Measurements from ENCODE around the gene JPT2.

JPT2 gene

DNA sequence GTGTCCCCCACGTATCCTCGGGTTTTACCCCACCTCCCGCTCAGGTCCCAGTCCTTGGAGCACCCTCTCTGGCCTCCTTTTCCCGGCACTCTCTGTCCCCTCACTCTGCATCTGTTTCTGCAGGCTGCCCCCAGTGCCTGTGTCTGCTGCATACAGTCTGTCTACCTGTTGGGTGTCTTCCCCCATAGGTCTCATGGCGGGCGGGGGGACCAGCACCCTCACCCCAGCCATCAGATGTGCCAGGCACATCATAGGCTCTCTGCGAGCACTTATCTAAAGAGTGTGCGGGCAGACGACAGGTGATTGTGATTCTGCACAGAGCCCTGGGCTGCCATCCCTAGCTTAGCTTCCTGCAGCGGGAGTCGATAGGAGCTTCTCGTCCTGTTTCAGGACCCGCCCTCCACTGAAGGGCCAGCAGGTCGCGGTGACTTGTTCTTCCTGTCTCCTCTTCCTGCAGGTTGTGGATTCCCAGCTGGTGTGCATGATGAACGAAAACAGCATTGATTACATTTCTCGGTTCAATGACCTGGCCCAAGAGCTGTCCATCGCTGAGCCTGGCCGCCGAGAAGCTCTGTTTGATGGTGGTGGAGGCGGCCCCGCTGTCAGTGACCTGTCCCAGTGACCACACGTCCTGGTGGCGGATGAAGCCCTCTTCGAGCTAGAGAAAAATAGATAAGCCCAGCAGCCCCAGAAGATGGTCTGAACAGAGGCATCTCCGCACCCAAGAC is 4.5 kb upstream of the JPT2 start:
- no peaks in the 10 kb centered on the region for H3K9me3 ChIP-seq (ENCODE audit: control insufficient read depth in 5 of 5, low read length in 5 of 5)
- H3K9ac ChIP-seq (ENCODE audit: low read length in 5 of 5) = no peak overlapping the region
- peaks cover 0 to 3% (median 0%) of the 10 kb centered on the region in 5 donors for H3K27me3 ChIP-seq (ENCODE audit: control insufficient read depth in 5 of 5, insufficient read depth in 4 of 5, low read length in 5 of 5)
- peaks cover 3 to 76% (median 72%) of the 10 kb centered on the region in 5 donors for H3K36me3 ChIP-seq (ENCODE audit: control insufficient read depth in 5 of 5, insufficient read depth in 5 of 5, low read length in 5 of 5)
- H3K4me3 ChIP-seq (ENCODE audit: low read depth in 1 of 5, low read length in 5 of 5) = no peak overlapping the region
- H3K27ac ChIP-seq (ENCODE audit: low read depth, low read length) = no peak overlapping the region
- H3K4me1 ChIP-seq (ENCODE audit: control insufficient read depth in 5 of 5, insufficient read depth in 5 of 5, low read length in 5 of 5) = peaks cover 1 to 6% (median 5%) of the 10 kb centered on the region in 5 donors

GRCh38 chr16:1674306-1674705 is 3.8 kb upstream of the JPT2 start:
- Histone ChIP-seq H3K4me1 (ENCODE audit: control insufficient read depth in 5 of 5, insufficient read depth in 5 of 5, low read length in 5 of 5) (peaks cover 6 to 11% (median 10%) of the 10 kb centered on the region in 5 donors), H3K4me3 (ENCODE audit: low read depth in 1 of 5, low read length in 5 of 5) (no peak overlapping the region), H3K27ac (ENCODE audit: low read depth, low read length) (no peak overlapping the region), H3K27me3 (ENCODE audit: control insufficient read depth in 5 of 5, insufficient read depth in 4 of 5, low read length in 5 of 5) (peaks cover 0 to 3% (median 0%) of the 10 kb centered on the region in 5 donors), H3K36me3 (ENCODE audit: control insufficient read depth in 5 of 5, insufficient read depth in 5 of 5, low read length in 5 of 5) (peaks cover 3 to 69% (median 65%) of the 10 kb centered on the region in 5 donors), H3K9ac (ENCODE audit: low read length in 5 of 5) (no peak overlapping the region), H3K9me3 (ENCODE audit: control insufficient read depth in 5 of 5, low read length in 5 of 5) (no peaks in the 10 kb centered on the region)

DNA sequence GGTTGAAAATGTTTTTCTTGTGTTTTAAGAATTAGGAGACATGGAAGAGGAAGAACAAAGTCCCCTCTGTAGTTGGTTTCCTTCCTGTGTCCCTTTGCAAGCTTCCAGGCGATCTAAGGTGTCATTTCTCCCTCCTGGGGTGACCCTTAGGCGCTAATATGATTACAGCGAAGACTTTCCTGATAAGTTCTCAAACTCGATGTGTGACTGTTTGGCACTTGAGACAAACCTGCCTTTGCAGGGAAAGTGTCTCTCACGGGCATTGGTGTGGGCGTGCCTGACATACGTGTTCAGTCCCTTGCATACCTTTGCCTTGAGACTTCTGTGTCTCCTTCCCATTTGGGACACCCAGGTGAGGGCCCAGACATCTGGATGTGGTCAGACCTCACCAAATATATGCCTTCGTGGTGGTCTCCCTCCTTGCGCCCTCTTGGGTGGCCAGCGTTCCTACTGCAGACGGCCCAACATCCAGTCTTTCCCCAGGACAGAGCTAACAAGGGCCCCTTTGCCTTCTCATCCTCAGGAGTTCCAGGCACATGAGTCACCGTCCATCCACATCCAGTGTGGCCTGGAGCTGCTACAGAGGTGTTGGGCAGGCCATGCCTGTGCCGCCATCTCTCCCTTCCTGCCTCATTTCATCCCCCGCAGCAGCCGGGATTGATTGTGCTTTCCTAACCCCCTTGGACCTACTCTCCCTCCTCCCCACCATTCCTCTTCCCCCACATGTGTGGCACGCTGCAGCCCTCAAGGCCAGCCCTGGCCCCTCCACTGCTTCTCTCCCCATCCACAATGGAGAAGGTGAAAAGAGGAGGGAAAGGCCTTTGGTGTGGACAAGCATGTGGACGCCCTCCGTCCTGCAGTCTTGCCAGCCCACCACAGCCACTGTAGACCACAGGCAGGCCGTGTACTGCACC is 3.1 kb upstream of the JPT2 start:
- H3K9ac ChIP-seq (ENCODE audit: low read length in 5 of 5) = no peak overlapping the region
- peaks cover 0 to 3% (median 0%) of the 10 kb centered on the region in 5 donors for H3K27me3 ChIP-seq (ENCODE audit: control insufficient read depth in 5 of 5, insufficient read depth in 4 of 5, low read length in 5 of 5)
- peaks cover 3 to 62% (median 58%) of the 10 kb centered on the region in 5 donors for H3K36me3 ChIP-seq (ENCODE audit: control insufficient read depth in 5 of 5, insufficient read depth in 5 of 5, low read length in 5 of 5)
- no peak overlapping the region for H3K27ac ChIP-seq (ENCODE audit: low read depth, low read length)
- peaks cover 6 to 11% (median 10%) of the 10 kb centered on the region in 5 donors for H3K4me1 ChIP-seq (ENCODE audit: control insufficient read depth in 5 of 5, insufficient read depth in 5 of 5, low read length in 5 of 5)
- H3K9me3 ChIP-seq (ENCODE audit: control insufficient read depth in 5 of 5, low read length in 5 of 5) = no peaks in the 10 kb centered on the region
- no peak overlapping the region for H3K4me3 ChIP-seq (ENCODE audit: low read depth in 1 of 5, low read length in 5 of 5)

GRCh38 chr16:1676661-1677060 is 1.4 kb upstream of the JPT2 start:
- H3K9ac ChIP-seq (ENCODE audit: low read length in 5 of 5) = no peak overlapping the region
- H3K27ac ChIP-seq (ENCODE audit: low read depth, low read length) = no peak overlapping the region
- peaks cover 1 to 47% (median 43%) of the 10 kb centered on the region in 5 donors for H3K36me3 ChIP-seq (ENCODE audit: control insufficient read depth in 5 of 5, insufficient read depth in 5 of 5, low read length in 5 of 5)
- no peaks in the 10 kb centered on the region for H3K9me3 ChIP-seq (ENCODE audit: control insufficient read depth in 5 of 5, low read length in 5 of 5)
- H3K27me3 ChIP-seq (ENCODE audit: control insufficient read depth in 5 of 5, insufficient read depth in 4 of 5, low read length in 5 of 5) = peaks cover 0 to 3% (median 0%) of the 10 kb centered on the region in 5 donors
- peaks cover 6 to 11% (median 10%) of the 10 kb centered on the region in 5 donors for H3K4me1 ChIP-seq (ENCODE audit: control insufficient read depth in 5 of 5, insufficient read depth in 5 of 5, low read length in 5 of 5)
- no peak overlapping the region for H3K4me3 ChIP-seq (ENCODE audit: low read depth in 1 of 5, low read length in 5 of 5)

DNA sequence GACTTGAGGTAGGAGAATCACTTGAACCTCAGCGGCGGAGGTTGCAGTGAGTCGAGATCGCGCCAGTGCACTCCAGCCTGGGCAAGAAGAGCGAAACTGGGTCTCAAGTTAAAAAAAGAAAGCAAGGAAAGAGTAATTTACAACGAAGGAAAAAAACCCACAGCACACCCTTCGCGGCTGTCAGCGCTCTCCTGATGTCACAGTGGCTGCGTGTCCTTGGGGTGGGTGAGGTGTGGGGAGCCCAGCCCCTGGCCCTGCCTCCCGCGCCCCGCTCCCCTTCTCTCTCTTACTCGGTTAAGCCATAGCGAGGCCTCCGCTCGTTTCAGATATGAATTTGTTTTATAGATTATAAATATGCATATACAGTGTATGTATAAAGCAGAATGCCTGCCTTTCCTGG is 740 bp upstream of the JPT2 start:
- peak overlapping the region in 1 of 5 donors; percentile 70 for H3K4me3 ChIP-seq (ENCODE audit: low read depth in 1 of 5, low read length in 5 of 5)
- peak overlapping the region in 1 of 5 donors; percentile 36 for H3K9ac ChIP-seq (ENCODE audit: low read length in 5 of 5)
- no peak overlapping the region for H3K27ac ChIP-seq (ENCODE audit: low read depth, low read length)

DNA sequence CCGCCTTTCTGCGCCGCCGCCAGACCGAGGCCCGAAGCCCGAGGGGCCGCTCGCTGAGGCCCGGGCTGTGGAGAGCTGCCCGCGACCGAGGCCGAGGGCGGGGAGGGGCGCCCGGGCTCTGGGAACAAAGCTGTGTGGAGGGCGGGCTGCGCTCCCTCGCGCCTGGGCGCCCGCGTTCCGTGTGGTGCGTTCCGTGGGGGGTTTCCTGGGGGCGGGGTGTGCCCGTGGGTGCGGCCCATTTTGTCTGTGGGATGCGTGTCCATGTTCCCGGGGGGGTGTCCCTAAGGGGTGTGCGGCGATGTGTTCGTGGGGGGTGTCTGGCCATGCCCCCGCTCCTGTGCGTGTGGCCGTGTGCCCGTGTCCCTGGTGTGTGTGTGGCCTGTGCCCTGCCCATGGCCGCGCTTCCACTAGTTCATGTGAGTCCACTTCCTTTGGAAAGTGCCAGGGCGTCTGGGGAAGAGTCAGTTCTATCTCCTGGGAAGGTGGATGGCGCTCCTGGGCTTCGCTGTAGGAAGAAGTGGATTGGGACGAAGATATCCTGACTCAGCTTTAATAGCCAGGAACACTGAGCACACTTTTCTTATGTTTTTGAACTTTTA is 520 bp downstream of the JPT2 start:
- Histone ChIP-seq H3K4me3 (ENCODE audit: low read depth in 1 of 5, low read length in 5 of 5) (peak overlapping the region; percentile 61 to 82 (median 70)), H3K4me1 (ENCODE audit: control insufficient read depth in 5 of 5, insufficient read depth in 5 of 5, low read length in 5 of 5) (peaks cover 0 to 11% (median 10%) of the 10 kb centered on the region in 5 donors), H3K9me3 (ENCODE audit: control insufficient read depth in 5 of 5, low read length in 5 of 5) (no peaks in the 10 kb centered on the region), H3K27ac (ENCODE audit: low read depth, low read length) (no peak overlapping the region), H3K9ac (ENCODE audit: low read length in 5 of 5) (peak overlapping the region in 4 of 5 donors; percentile 65 to 88 (median 76)), H3K27me3 (ENCODE audit: control insufficient read depth in 5 of 5, insufficient read depth in 4 of 5, low read length in 5 of 5) (no peaks in the 10 kb centered on the region), H3K36me3 (ENCODE audit: control insufficient read depth in 5 of 5, insufficient read depth in 5 of 5, low read length in 5 of 5) (peaks cover 0 to 31% (median 25%) of the 10 kb centered on the region in 5 donors)

More for the DNA sequence above, 740 bp upstream of the JPT2 start:
- H3K9me3 ChIP-seq (ENCODE audit: control insufficient read depth in 5 of 5, low read length in 5 of 5) = no peaks in the 10 kb centered on the region
- H3K36me3 ChIP-seq (ENCODE audit: control insufficient read depth in 5 of 5, insufficient read depth in 5 of 5, low read length in 5 of 5) = peaks cover 0 to 40% (median 36%) of the 10 kb centered on the region in 5 donors
- H3K4me1 ChIP-seq (ENCODE audit: control insufficient read depth in 5 of 5, insufficient read depth in 5 of 5, low read length in 5 of 5) = peaks cover 6 to 11% (median 10%) of the 10 kb centered on the region in 5 donors
- H3K27me3 ChIP-seq (ENCODE audit: control insufficient read depth in 5 of 5, insufficient read depth in 4 of 5, low read length in 5 of 5) = peaks cover 0 to 3% (median 0%) of the 10 kb centered on the region in 5 donors

GRCh38 chr16:1680361-1680760 is 2.3 kb downstream of the JPT2 start:
- Histone ChIP-seq H3K27ac (ENCODE audit: low read depth, low read length) (no peak overlapping the region), H3K27me3 (ENCODE audit: control insufficient read depth in 5 of 5, insufficient read depth in 4 of 5, low read length in 5 of 5) (no peaks in the 10 kb centered on the region), H3K36me3 (ENCODE audit: control insufficient read depth in 5 of 5, insufficient read depth in 5 of 5, low read length in 5 of 5) (peaks cover 5 to 23% (median 12%) of the 10 kb centered on the region in 5 donors), H3K9ac (ENCODE audit: low read length in 5 of 5) (no peak overlapping the region), H3K9me3 (ENCODE audit: control insufficient read depth in 5 of 5, low read length in 5 of 5) (no peaks in the 10 kb centered on the region), H3K4me3 (ENCODE audit: low read depth in 1 of 5, low read length in 5 of 5) (no peak overlapping the region), H3K4me1 (ENCODE audit: control insufficient read depth in 5 of 5, insufficient read depth in 5 of 5, low read length in 5 of 5) (peaks cover 0 to 11% (median 10%) of the 10 kb centered on the region in 5 donors)

GRCh38 chr16:1681032-1681431 is 3.0 kb downstream of the JPT2 start:
- Histone ChIP-seq H3K9ac (ENCODE audit: low read length in 5 of 5) (no peak overlapping the region), H3K4me1 (ENCODE audit: control insufficient read depth in 5 of 5, insufficient read depth in 5 of 5, low read length in 5 of 5) (peaks cover 0 to 11% (median 10%) of the 10 kb centered on the region in 5 donors), H3K9me3 (ENCODE audit: control insufficient read depth in 5 of 5, low read length in 5 of 5) (no peaks in the 10 kb centered on the region), H3K4me3 (ENCODE audit: low read depth in 1 of 5, low read length in 5 of 5) (no peak overlapping the region), H3K27ac (ENCODE audit: low read depth, low read length) (no peak overlapping the region), H3K27me3 (ENCODE audit: control insufficient read depth in 5 of 5, insufficient read depth in 4 of 5, low read length in 5 of 5) (no peaks in the 10 kb centered on the region), H3K36me3 (ENCODE audit: control insufficient read depth in 5 of 5, insufficient read depth in 5 of 5, low read length in 5 of 5) (peaks cover 5 to 22% (median 11%) of the 10 kb centered on the region in 5 donors)

- H3K4me3 ChIP-seq (ENCODE audit: low read depth in 1 of 5, low read length in 5 of 5) = no peak overlapping the region
- peaks cover 6 to 71% (median 49%) of the 10 kb centered on the region in 5 donors for H3K36me3 ChIP-seq (ENCODE audit: control insufficient read depth in 5 of 5, insufficient read depth in 5 of 5, low read length in 5 of 5)
- no peaks in the 10 kb centered on the region for H3K9me3 ChIP-seq (ENCODE audit: control insufficient read depth in 5 of 5, low read length in 5 of 5)
- H3K27ac ChIP-seq (ENCODE audit: low read depth, low read length) = no peak overlapping the region
- H3K27me3 ChIP-seq (ENCODE audit: control insufficient read depth in 5 of 5, insufficient read depth in 4 of 5, low read length in 5 of 5) = no peaks in the 10 kb centered on the region
- H3K4me1 ChIP-seq (ENCODE audit: control insufficient read depth in 5 of 5, insufficient read depth in 5 of 5, low read length in 5 of 5) = no peaks in the 10 kb centered on the region
- no peak overlapping the region for H3K9ac ChIP-seq (ENCODE audit: low read length in 5 of 5)
These were observed 9.6 kb downstream of the JPT2 start for GRCh38 chr16:1687427-1688316.
